K562 (cell line): ENCODE measurements around the gene DNAAF1. TPM values are rescaled to one million over a fixed set of nuclear protein-coding genes. Genes with fewer than 3 reads are reported as not detected.

Source experiments
- CHD2 ChIP-seq: IDR thresholded peaks from 2 replicates; pipeline ENCODE4 v1.6.1; 2011; ENCODE audit warnings: low read depth, low read length
- EGR1 ChIP-seq: fragments of 450-650 bp; conservative IDR thresholded peaks from 2 replicates; pipeline ENCODE4 v1.6.1; 2017; ENCODE audit warnings: mild to moderate bottlenecking
- ELF4 ChIP-seq: fragments of 450-650 bp; formaldehyde crosslinking; IDR thresholded peaks from 2 replicates; pipeline ENCODE4 v1.4.0; 2022; ENCODE audit warnings: missing genetic modification characterization
- EP300 ChIP-seq: IDR thresholded peaks from 2 replicates; pipeline ENCODE4 v1.6.1; 2012; ENCODE audit warnings: low read length, improper control_type of control experiment
- ERF ChIP-seq: fragments of 450-650 bp; formaldehyde crosslinking; IDR thresholded peaks from 2 replicates; pipeline ENCODE4 v1.4.0; 2020; ENCODE audit warnings: mild to moderate bottlenecking, mixed read lengths
- HCFC1 ChIP-seq: IDR thresholded peaks from 2 replicates; pipeline ENCODE4 v1.6.1; 2012; ENCODE audit warnings: low read depth, low read length, improper control_type of control experiment
- HIVEP1 ChIP-seq: fragments of 250-450 bp; sonication (Bioruptor Pico); IDR thresholded peaks from 2 replicates; pipeline ENCODE4 v1.4.0; 2020; ENCODE audit warnings: mild to moderate bottlenecking
- HMGN3 ChIP-seq: IDR thresholded peaks from 2 replicates; pipeline ENCODE4 v1.6.1; 2011; ENCODE audit warnings: borderline replicate concordance, low read depth, mild to moderate bottlenecking, mixed read lengths, low read length; ENCODE audit not compliant: insufficient read length; ENCODE audit errors: extremely low read depth
- HNRNPLL ChIP-seq: fragments of 200-400 bp; formaldehyde crosslinking; IDR thresholded peaks from 2 replicates; pipeline ENCODE4 v1.6.1; 2017; ENCODE audit warnings: low read length, low read depth, mild to moderate bottlenecking; ENCODE audit not compliant: poor library complexity, severe bottlenecking
- JUNB ChIP-seq: fragments of 450-650 bp; formaldehyde crosslinking; conservative IDR thresholded peaks from 2 replicates; pipeline ENCODE4 v1.4.0; 2020; ENCODE audit warnings: mild to moderate bottlenecking
- LARP7 ChIP-seq: fragments of 450-650 bp; IDR thresholded peaks from 2 replicates; pipeline ENCODE4 v1.6.1; 2016
- MTA2 ChIP-seq: fragments of 450-650 bp; IDR thresholded peaks from 2 replicates; pipeline ENCODE4 v1.6.1; 2016; ENCODE audit warnings: low read depth
- NEUROD1 ChIP-seq: fragments of 150-350 bp; IDR thresholded peaks from 2 replicates; pipeline ENCODE4 v1.6.1; 2014; ENCODE audit warnings: borderline replicate concordance, low read length, low read depth; ENCODE audit not compliant: partially characterized antibody
- NFRKB ChIP-seq: fragments of 450-650 bp; IDR thresholded peaks from 2 replicates; pipeline ENCODE4 v1.6.1; 2016; ENCODE audit warnings: low read depth
- POLR3A ChIP-seq: IDR thresholded peaks from 2 replicates; pipeline ENCODE4 v1.6.1; 2011; ENCODE audit warnings: borderline replicate concordance, mild to moderate bottlenecking, moderate library complexity; ENCODE audit not compliant: insufficient read length, insufficient read depth; ENCODE audit errors: extremely low read depth
- SPI1 ChIP-seq: IDR thresholded peaks from 2 replicates; pipeline ENCODE4 v1.6.1; 2011; ENCODE audit warnings: low read depth, low read length, control low read depth, borderline replicate concordance
- TFE3 ChIP-seq: fragments of 450-650 bp; formaldehyde crosslinking; IDR thresholded peaks from 2 replicates; pipeline ENCODE4 v1.4.0; 2020; ENCODE audit warnings: mild to moderate bottlenecking, mixed read lengths
- ZC3H4 ChIP-seq: sonication (generic); formaldehyde crosslinking; IDR thresholded peaks from 2 replicates; pipeline ENCODE4 v1.9.0; 2021; ENCODE audit warnings: missing genetic modification reagents, borderline replicate concordance
- ZNF407 ChIP-seq: fragments of 450-650 bp; IDR thresholded peaks from 2 replicates; pipeline ENCODE4 v1.6.1; 2016; ENCODE audit warnings: low read depth
- ZNF76 ChIP-seq: fragments of 250-450 bp; sonication (Bioruptor Pico); IDR thresholded peaks from 2 replicates; pipeline ENCODE4 v1.4.0; 2020; ENCODE audit warnings: mild to moderate bottlenecking, moderate library complexity, borderline replicate concordance
- polyA plus RNA-seq, 8 experiments: library from polyadenylated mRNA; depleted of rRNA in 4 of 8; stranded (reverse) in 5 of 8; unstranded in 3 of 8; fragments of >200 nt; fragmentation: Nextera tagmentation in 2 of 8; fragmentation: Illumina TruSeq in 1 of 8; extraction: Ambion mirVana in 2 of 8; extraction: Trizol in 1 of 8; gene quantifications; 2 replicates each; pipeline versions ENCODE4 v1.2.1 to v1.2.3, GENCODE V29; 2011 to 2014; ENCODE audit warnings: inconsistent platforms in 1 of 8, missing spikeins in 1 of 8
- total RNA-seq, 7 experiments: library from RNA; depleted of rRNA in 6 of 7; stranded (reverse); fragments of >200 nt in 6 of 7; fragmentation: Illumina TruSeq in 2 of 7; extraction: Trizol in 2 of 7; gene quantifications; 2 replicates each; pipeline versions ENCODE4 v1.2.1 to v1.2.3, GENCODE V29; 2011 to 2021; ENCODE audit warnings: low replicate concordance in 1 of 7

The DNAAF1 gene
- total and polyA plus RNA-seq, 9 of the 15 experiments (the other 6 are each of a cell fraction or from before 2014, with no cell fraction given), result 0.01 TPM; not detected in 8

GRCh38 chr16:84138824-84139627 is 6.1 kb upstream of the DNAAF1 start (continued):
- TF ChIP-seq LARP7, result peak; percentile 7; the same call in 1 of the 2 replicates
- TF ChIP-seq EP300, result peak; percentile 88
- TF ChIP-seq EGR1, result no peak
- no peak for TF ChIP-seq HMGN3
- TF ChIP-seq HNRNPLL, result no peak
- TF ChIP-seq SPI1, result peak; percentile 22; the same call in 1 of the 2 replicates
- TF ChIP-seq CHD2, result no peak
- TF ChIP-seq TFE3 (CRISPR knock-in tag), result no peak
- TF ChIP-seq NEUROD1, result peak; percentile 35
- TF ChIP-seq ZC3H4, result peak; percentile 80; the same call in 1 of the 2 replicates
- TF ChIP-seq ZNF76, result no peak
- 0 out of 2 replicates have a peak, but pooled peaks have one; percentile 12 for TF ChIP-seq HIVEP1 (CRISPR knock-in tag)
- peak; percentile 86 for TF ChIP-seq ZNF407
- no peak for TF ChIP-seq ERF (CRISPR knock-in tag)
- no peak for TF ChIP-seq MTA2
- TF ChIP-seq ELF4 (CRISPR knock-in tag), result peak; percentile 59
- TF ChIP-seq HCFC1, result peak; percentile 2; the same call in 1 of the 2 replicates
- no peak for TF ChIP-seq JUNB (CRISPR knock-in tag)
- TF ChIP-seq NFRKB, result peak; percentile 96; the same call in 1 of the 2 replicates
- TF ChIP-seq POLR3A, result no peak
